Right lobe of liver (tissue), 6 donors: ENCODE results near the gene MEA1. TPM values are rescaled to one million over a fixed set of nuclear protein-coding genes. Genes with fewer than 3 reads are reported as not detected.

Experiments used
- ATAC-seq, 4 donors: fragments of 200-7000 bp; cut with Tn5 transposase; one replicate each; pipeline ENCODE4 v1.9.1; 2020; ENCODE audit warnings: mild to moderate bottlenecking in 4 of 4, moderate library complexity in 4 of 4
- DNase-seq, 3 donors: peaks; one replicate each; pipeline ENCODE4 v3.0.0-alpha.2; 2020
- H3K27ac ChIP-seq, 3 donors: fragments of 200-600 bp; one replicate each; pipeline ENCODE4 v1.8.0; 2022
- H3K27me3 ChIP-seq, 2 donors: fragments of 200-600 bp; one replicate each; pipeline ENCODE4 v1.8.0; 2022
- H3K36me3 ChIP-seq, 4 donors: fragments of 200-600 bp; sonication (generic) in 1 of 4; one replicate each; pipeline versions ENCODE4 v1.5.1 to v1.8.0; 2017 to 2022; ENCODE audit warnings: control low read depth in 1 of 4
- H3K4me1 ChIP-seq, 4 donors: fragments of 200-600 bp; sonication (generic) in 1 of 4; one replicate each; pipeline versions ENCODE4 v1.5.1 to v1.8.0; 2017 to 2022; ENCODE audit warnings: control low read depth in 1 of 4
- H3K4me3 ChIP-seq, 3 donors: fragments of 200-600 bp; one replicate each; pipeline ENCODE4 v1.8.0; 2022
- H3K9me3 ChIP-seq, 4 donors: fragments of 200-600 bp; sonication (generic) in 1 of 4; one replicate each; pipeline versions ENCODE4 v1.5.1 to v1.8.0; 2017 to 2022; ENCODE audit warnings: control low read depth in 1 of 4
- CTCF ChIP-seq, 4 donors: fragments of 200-600 bp in 3 of 4; fragments of 450-650 bp in 1 of 4; IDR thresholded peaks; one replicate each; pipeline versions ENCODE4 v1.5.1 to v1.8.0; 2016 to 2022; ENCODE audit warnings: antibody characterized with exemption in 4 of 4, mild to moderate bottlenecking in 2 of 4
- POLR2A ChIP-seq: fragments of 450-650 bp; IDR thresholded peaks from one replicate; pipeline ENCODE4 v1.6.1; 2017; ENCODE audit warnings: antibody characterized with exemption, mild to moderate bottlenecking
- WGBS: methylation state at CpG from one replicate; pipeline ENCODE4 v1.1.6; 2018; ENCODE audit warnings: low coverage, low lambda C conversion rate; ENCODE audit not compliant: insufficient coverage; ENCODE audit errors: missing lambda C conversion rate; 5-methylcytosine and 5-hydroxymethylcytosine counted together
- intact Hi-C, 2 donors: fragments of 100-400 bp; cut with DNase I; formaldehyde crosslinking; loops; one replicate each; pipeline versions ENCODE4 v1.11.2 to v1.14.1; 2022
- total RNA-seq, 6 experiments: library from RNA; depleted of rRNA in 2 of 6; stranded (reverse); fragments of >200 nt in 2 of 6; fragmentation: NEBNext Ultra II Directional in 3 of 6; extraction: Animal tissue kit (Norgen Biotek cat#: 25700) in 3 of 6; gene quantifications; one replicate each; pipeline versions ENCODE4 v1.1.0 to v1.2.4, GENCODE V29; 2016 to 2023
- donor health status: DM: no; HTN: yes; CAD: no.
- donor health status: DM: no; HTN: no; CAD: no.
- donor health status: DM: no; HTN: no; CAD: no.
- donor health status: DM: no; HTN: yes; CAD: no.
- donor health status: DM: no; HTN: yes; CAD: no.

MEA1 gene
- total RNA-seq, 6 experiments from 2014 or later = 19.1 to 39.1 (median 25.2) TPM

DNA sequence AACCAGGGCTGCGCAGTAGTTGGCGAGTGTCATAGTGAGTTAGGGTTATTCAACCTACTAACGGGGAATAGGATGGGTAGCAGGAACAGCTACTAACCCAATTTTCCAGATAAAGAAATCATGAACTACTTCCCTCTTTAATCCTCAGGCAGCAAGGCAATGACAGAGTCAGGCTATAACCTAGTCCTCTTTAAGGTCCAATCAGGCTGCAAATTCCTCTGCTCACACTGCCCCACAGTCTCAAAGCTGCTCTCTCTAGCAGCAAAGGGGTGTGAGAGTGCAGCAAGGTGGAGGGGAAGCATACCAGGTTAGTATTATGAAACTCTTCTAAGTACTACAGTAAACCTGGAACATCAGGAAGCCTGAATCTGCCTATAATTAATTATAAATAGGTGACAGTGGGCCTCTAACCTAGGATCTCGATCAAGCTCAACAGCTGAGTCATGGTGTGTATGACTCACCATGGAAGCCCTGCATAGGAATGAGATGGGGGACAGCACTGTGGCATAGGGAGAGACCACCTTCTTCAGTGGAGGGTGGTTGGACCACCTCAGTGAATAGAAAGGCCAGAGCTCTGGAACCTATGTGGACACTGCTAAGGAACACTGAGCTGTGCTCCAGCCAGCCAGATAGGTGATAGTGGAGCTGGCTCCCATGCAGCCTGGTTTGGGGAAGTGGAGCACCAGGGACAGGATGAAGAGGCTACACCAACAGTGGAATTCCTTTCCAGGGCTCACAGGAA lies 42.7 kb downstream of the MEA1 start:
- DNase-seq (no peak), ATAC-seq (peak in 1 of 4 donors; percentile 73)
- WGBS = 45% methylated on average over 1 of the region's 4 CpGs
- Histone ChIP-seq H3K27ac (no peak overlapping the region), H3K9me3 (no peaks in the 10 kb centered on the region), H3K4me1 (peaks cover 0 to 18% (median 0%) of the 10 kb centered on the region in 4 donors), H3K36me3 (peaks cover 0 to 10% (median 5%) of the 10 kb centered on the region in 4 donors), H3K4me3 (no peak overlapping the region), H3K27me3 (no peaks in the 10 kb centered on the region)
- no peak for TF ChIP-seq CTCF (IDR thresholded peaks at IDR 0.05)
- no peak for TF ChIP-seq POLR2A
- intact Hi-C loops = no loop called here

GRCh38 chr6:42969934-42970333 lies 43.8 kb downstream of the MEA1 start:
- DNase-seq = no peak
- Histone ChIP-seq H3K27me3 (no peaks in the 10 kb centered on the region), H3K4me3 (no peak overlapping the region), H3K4me1 (peaks cover 0 to 18% (median 0%) of the 10 kb centered on the region in 4 donors), H3K9me3 (no peaks in the 10 kb centered on the region), H3K36me3 (peaks cover 0 to 21% (median 9%) of the 10 kb centered on the region in 4 donors), H3K27ac (no peak overlapping the region)
- WGBS = 67% methylated on average over 2 of the region's 4 CpGs
- intact Hi-C loops = no loop called here
- TF ChIP-seq CTCF (IDR thresholded peaks at IDR 0.05) (no peak), POLR2A (no peak)
- ATAC-seq = no peak

GRCh38 chr6:42969431-42969830 lies 44.3 kb downstream of the MEA1 start:
- ATAC-seq (peak in 3 of 4 donors; percentile 9 to 35 (median 24)), DNase-seq (no peak)
- Histone ChIP-seq H3K27ac (no peak overlapping the region), H3K9me3 (no peaks in the 10 kb centered on the region), H3K36me3 (peaks cover 0 to 26% (median 12%) of the 10 kb centered on the region in 4 donors), H3K27me3 (no peaks in the 10 kb centered on the region), H3K4me3 (no peak overlapping the region), H3K4me1 (peaks cover 0 to 18% (median 0%) of the 10 kb centered on the region in 4 donors)
- intact Hi-C loops = no loop called here
- 80% methylated on average over 2 of the region's 2 CpGs for WGBS
- no peak for TF ChIP-seq POLR2A
- no peak for TF ChIP-seq CTCF (IDR thresholded peaks at IDR 0.05)

- DNase-seq (no peak), ATAC-seq (peak in 1 of 4 donors; percentile 5)
- 0% methylated on average over 1 of the region's 4 CpGs for WGBS
- Histone ChIP-seq H3K27me3 (no peaks in the 10 kb centered on the region), H3K36me3 (peaks cover 0 to 33% (median 15%) of the 10 kb centered on the region in 4 donors), H3K9me3 (no peaks in the 10 kb centered on the region), H3K4me3 (no peak overlapping the region), H3K27ac (peak overlapping the region in 1 of 3 donors; percentile 13), H3K4me1 (peaks cover 0 to 18% (median 0%) of the 10 kb centered on the region in 4 donors)
- intact Hi-C loops = no loop called here
- TF ChIP-seq POLR2A (no peak), CTCF (IDR thresholded peaks at IDR 0.05) (no peak)
Observed at GRCh38 chr6:42968783-42969182, 45.0 kb downstream of the MEA1 start.
